HG03103 (cell line): ENCODE results near the gene PIGQ.

ENCODE experiments used
- ATAC-seq: cut with Tn5 transposase; IDR thresholded peaks from one replicate; pipeline ENCODE4 v1.9.1; 2021; ENCODE audit warnings: low read depth; ENCODE audit not compliant: unreplicated experiment

The PIGQ gene

DNA sequence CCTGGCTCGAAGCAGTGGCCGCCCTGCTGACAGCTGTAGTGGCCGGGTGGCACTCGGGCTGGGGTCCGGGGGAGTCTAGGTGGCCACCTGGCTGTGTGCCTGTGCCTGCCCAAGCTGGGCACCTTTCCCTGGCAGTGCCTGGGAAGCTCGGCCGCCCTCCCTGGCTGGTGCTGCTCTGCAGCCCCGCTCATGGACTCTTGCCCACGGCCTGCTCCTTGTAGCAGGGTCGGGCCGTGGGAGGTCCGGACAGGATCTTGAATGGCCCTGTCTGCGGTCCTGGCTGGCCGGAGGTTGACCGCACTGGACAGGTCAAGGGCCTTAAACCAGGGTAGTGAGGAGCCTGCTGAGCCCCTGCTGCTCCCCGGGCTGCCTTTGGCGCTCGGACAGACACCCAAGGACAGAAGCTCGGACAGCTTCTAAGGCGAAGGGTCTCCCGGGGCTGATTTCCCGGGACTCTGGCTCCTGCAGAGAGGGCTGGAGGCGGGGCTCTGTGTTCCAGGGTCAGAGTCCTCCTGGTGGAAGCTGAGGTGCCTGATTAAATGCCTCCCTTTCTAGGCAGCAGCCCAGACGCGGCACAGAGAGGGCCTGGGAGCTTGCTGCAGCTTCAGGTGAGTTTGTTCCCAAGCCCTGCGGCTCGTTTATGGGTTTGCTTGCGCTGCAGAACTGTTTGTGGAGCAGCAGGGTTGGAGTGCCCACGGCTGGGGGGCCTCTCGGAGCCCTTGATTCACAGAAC, 36.2 kb upstream of the PIGQ start:
- no peak for ATAC-seq

- ATAC-seq = no peak
Measured at GRCh38 chr16:534135-534534, 35.6 kb upstream of the PIGQ start.

- no peak for ATAC-seq
Measured at GRCh38 chr16:534856-535445, 34.8 kb upstream of the PIGQ start.

DNA sequence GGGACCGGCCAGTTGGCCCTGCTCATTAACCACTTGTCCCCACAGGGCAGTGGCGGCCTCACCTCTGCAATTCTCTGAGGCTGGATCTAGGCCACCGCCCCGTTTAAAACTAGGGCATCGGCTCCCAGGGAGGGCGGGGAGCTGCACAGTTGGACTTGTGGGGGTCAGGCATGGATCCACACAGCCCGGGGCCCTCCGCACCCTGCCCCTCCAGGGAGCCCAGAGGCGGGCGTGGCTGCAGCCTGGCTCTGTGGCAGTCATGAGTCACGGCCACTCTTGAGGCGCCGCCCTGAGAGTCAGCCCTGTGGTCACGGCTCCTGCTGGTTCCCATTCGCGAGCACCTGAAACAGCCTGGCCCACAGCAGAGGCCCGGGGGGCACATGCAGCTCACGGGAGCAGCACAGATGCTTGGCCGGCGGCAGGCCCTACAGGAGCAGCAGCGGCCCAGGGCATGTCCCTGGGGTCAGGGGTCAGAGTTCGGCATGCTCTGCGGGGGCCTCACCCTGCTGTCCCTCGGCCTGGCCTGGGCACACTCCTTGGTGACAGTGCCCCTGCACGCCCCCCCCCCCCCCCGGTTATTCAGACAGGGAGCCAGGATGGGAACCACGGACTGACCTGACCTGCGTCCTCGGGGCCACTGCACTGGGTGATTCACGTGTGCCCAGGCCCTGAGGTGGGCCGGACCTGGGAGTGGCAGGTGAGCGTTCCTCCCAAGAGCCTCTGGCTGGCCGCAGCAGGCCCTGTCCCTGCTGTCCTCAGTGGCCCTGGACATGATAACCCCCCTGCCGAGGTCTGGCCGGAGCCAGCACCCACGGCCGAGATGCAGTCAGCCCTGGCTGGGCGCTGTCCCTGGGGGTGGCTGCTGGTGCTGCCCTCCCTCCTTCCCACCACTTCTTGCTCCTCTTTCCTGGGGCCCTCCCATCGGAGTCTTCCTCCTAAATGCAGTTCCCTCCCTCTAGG, 34.0 kb upstream of the PIGQ start:
- no peak for ATAC-seq

GRCh38 chr16:536746-537145, 33.0 kb upstream of the PIGQ start:
- no peak for ATAC-seq

DNA sequence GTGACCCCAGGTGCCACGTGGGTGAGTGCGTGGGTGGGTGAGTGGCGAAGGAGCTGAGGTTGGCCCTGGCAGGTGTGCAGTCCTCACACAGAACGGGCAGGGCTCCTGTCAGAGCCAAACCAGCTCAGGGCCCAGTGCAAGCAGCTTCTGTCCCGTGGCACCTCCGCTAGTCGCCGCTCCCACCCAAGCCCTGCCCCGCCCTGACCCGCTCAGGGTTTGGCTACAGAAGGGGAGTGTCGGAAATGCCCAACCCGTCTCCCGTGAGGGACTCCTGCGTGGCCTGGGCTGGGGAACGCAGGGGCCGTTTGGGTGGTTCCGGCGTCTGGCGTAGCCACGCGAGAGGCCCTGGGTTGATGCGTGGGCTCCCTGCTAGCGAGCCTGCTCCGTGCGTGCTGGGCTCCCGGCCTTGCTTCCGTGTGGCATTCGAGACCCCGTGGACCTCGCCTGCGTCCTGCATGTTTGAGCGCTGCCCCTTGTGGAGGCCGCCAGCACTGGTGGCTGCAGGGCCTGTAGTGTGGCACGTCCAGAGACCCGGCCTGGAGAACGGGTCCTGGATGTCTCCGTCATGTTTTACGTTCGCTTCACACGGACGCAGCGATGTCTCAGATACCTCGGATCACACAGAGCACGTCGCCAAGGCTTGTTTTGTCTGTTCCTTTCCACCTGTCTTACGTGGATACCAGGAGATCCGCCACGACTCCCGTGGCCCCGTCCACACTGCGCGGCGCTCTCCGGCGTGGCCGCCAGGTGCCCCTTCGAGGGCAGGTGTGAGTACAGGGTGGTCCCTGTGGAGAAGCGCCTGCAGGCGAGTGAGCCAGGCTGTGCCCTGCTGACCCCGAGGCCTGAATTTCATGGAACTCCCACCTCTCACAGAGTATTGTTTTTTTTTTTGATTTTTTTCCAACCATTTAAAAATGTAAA, 32.1 kb upstream of the PIGQ start:
- ATAC-seq = no peak

- no peak for ATAC-seq
Measured at GRCh38 chr16:539901-540530, 29.8 kb upstream of the PIGQ start.

DNA sequence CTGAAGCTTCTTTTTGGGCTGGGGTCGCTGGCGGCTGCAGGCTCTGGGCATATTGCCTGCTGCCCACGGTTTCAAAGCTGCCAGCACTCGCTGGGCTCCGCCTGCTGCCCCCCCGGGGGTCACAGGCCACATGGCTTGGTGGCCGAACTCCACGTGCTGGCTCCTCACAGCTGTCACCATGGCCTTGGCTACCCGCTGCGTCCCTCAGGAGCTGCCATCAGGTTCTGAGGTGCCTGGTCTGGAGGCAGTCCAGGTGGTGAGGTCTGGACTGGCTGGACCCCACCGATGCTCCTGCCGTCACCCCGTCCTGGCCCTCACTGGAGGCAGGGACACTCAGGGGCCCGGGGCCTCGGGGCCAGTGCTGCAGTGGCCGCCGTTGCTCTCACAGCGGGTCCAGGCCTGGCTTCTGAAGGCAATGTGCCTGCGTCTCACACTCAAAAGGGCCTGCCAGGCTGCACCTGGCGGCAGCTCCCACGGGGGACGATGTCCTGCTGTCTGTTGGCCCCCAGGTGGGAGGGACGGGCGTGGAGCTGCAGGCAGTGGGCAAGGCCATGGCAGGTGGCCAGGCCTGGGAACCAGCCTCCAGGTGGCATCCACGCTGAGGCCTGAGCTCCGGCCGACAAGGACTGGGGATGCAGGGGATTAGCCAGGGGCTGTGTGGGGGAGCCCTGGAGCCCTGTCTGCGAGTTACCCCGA, 29.0 kb upstream of the PIGQ start:
- no peak for ATAC-seq

DNA sequence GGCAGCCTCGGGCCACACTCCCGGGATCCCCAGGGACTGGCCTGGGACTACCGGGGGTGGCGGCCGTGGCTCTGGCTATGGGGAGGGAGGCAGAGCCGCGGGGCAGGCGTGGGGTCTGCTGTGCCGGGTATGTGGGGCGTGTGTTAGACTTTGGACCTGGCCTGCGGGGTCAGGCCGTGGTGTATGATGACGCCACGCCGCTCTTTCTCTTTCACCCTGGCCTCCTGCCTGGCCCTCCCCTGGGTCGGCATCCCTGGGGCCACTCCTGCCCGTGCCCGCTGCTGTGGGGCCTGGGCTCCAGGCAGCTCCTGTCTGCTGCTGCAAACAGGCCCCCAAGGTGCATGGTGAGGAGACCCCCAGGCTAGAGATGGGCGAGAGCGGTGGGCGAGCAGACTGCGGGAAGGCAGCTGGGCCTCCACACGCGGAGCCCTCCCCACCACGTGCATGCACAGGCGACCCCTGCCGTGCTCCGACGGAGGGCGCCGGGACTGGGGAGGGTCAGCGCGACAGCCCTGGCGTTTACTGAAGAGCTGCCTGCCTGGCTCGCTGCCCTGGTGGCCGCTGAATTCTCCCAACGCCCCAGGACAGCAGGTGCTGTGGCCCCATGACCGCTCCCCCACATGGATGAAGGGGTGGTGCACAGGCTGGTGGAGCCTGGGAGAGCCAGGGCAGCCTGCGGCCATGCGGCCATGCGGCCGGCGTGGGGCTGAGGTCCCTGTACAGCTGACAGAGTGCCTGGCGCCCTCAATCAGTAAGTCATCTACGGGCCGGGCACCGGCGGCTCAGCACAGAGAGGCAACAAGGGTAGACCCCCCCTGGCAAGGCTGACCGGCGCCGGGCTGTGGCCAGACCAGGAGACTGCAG, 26.2 kb upstream of the PIGQ start:
- no peak for ATAC-seq

GRCh38 chr16:544517-544916, 25.3 kb upstream of the PIGQ start:
- ATAC-seq = no peak

- ATAC-seq = no peak
Measured at GRCh38 chr16:546909-547770, 22.6 kb upstream of the PIGQ start.

- ATAC-seq = no peak
Measured at GRCh38 chr16:548586-548985, 21.2 kb upstream of the PIGQ start.

- ATAC-seq = no peak
Measured at GRCh38 chr16:549544-550263, 20.1 kb upstream of the PIGQ start.

DNA sequence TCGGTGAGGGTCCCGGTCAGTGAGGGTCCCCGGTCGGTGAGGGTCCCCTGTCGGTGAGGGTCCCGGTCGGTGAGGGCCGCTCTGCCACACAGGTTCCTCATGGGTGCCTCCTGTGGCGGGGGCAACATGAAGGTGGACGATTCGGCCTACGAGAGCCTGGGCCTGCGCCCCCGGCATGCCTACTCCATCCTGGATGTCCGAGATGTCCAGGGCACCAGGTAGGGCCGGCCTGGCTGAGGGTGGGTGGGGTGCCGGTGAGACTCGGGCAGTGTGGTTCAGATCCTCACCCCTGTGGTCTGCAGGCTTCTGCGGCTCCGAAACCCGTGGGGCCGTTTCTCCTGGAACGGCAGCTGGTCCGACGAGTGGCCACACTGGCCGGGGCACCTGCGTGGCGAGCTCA, 18.6 kb upstream of the PIGQ start:
- ATAC-seq = no peak

DNA sequence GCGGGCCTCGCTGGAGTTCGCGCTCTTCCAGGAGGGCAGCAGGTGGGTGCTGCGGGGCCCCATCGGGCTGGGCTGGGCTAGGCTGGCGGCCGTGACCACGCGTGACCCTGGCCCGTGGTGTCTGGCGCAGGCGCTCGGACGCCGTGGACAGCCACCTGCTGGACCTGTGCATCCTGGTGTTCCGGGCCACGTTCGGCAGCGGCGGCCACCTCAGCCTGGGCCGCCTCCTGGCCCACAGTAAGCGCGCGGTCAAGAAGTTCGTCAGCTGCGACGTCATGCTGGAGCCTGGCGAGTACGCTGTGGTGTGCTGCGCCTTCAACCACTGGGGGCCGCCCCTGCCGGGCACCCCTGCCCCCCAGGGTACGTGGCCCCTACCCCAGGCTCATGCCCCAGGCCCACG, 17.6 kb upstream of the PIGQ start:
- ATAC-seq = no peak

- ATAC-seq = no peak
Measured at GRCh38 chr16:553601-554296, 16.0 kb upstream of the PIGQ start.
